H1 (cell line): Measurements from ENCODE around the gene SRM. TPM values are rescaled to one million over a fixed set of nuclear protein-coding genes. Genes with fewer than 3 reads are reported as not detected.

Experiments used
- CTCF ChIA-PET: fragments of 300-600 bp; sonication (Branson Sonifier 250); formaldehyde crosslinking; loops from one replicate; lab custom pipeline; 2021; ENCODE audit not compliant: partially characterized antibody; lab: Charles Lee
- POLR2A ChIA-PET: fragments of 300-600 bp; sonication (Branson Sonifier 250); formaldehyde crosslinking; loops from one replicate; lab custom pipeline; 2021; ENCODE audit warnings: inconsistent platforms; ENCODE audit not compliant: partially characterized antibody; lab: Charles Lee
- DNase-seq, 2 experiments: peaks; one replicate each; pipeline versions ENCODE4 v3.0.0 to v3.0.0-alpha.2; 2010 to 2022; ENCODE audit warnings: low spot score in 2 of 2, low read depth in 1 of 2, mixed read lengths in 1 of 2
- FAIRE-seq: peaks from 2 replicates; lab custom pipeline; 2011; peaks lifted over from hg19 to GRCh38; lab: Jason Lieb, UNC
- H2AFZ ChIP-seq: 2 replicates; pipeline ENCODE4 v1.8.1; 2012; ENCODE audit warnings: low read length, inconsistent platforms
- H2AK5ac ChIP-seq: 2 replicates; pipeline ENCODE4 v1.6.1; 2013; ENCODE audit warnings: low read depth, low read length
- H2BK120ac ChIP-seq: replicated peaks from 2 replicates; pipeline ENCODE3; 2013; ENCODE audit warnings: low read depth, low read length, inconsistent platforms
- H2BK12ac ChIP-seq: 2 replicates; pipeline ENCODE4 v1.6.1; 2013; ENCODE audit warnings: low read depth, low read length
- H2BK15ac ChIP-seq: 2 replicates; pipeline ENCODE4 v1.6.1; 2013; ENCODE audit warnings: low read length
- H2BK20ac ChIP-seq: 2 replicates; pipeline ENCODE4 v1.6.1; 2013; ENCODE audit warnings: low read length
- H2BK5ac ChIP-seq: 2 replicates; pipeline ENCODE4 v1.6.1; 2013; ENCODE audit warnings: low read depth, low read length
- H3K14ac ChIP-seq: 2 replicates; pipeline ENCODE4 v1.6.1; 2013; ENCODE audit warnings: inconsistent platforms; ENCODE audit not compliant: insufficient read length
- H3K18ac ChIP-seq: 2 replicates; pipeline ENCODE4 v1.6.1; 2013; ENCODE audit warnings: low read length; ENCODE audit errors: extremely low read depth
- H3K23ac ChIP-seq: 2 replicates; pipeline ENCODE4 v1.6.1; 2013; ENCODE audit warnings: inconsistent platforms; ENCODE audit not compliant: insufficient read length
- H3K23me2 ChIP-seq: 2 replicates; pipeline ENCODE4 v1.6.1; 2013; ENCODE audit warnings: low read depth, low read length
- H3K27ac ChIP-seq: 2 replicates; pipeline ENCODE4 v1.6.1; 2011; ENCODE audit warnings: low read depth, low read length, inconsistent platforms
- H3K27me3 ChIP-seq, 4 experiments: replicated peaks in 1 of 4; 1 replicate in 1 of 4; 2 replicates in 3 of 4; pipeline versions ENCODE4 v1.6.1 to v1.8.1; 2011 to 2013; ENCODE audit warnings: low read length in 3 of 4, mild to moderate bottlenecking in 3 of 4, inconsistent platforms in 2 of 4, mixed read lengths in 2 of 4, moderate library complexity in 1 of 4; ENCODE audit not compliant: control insufficient read depth in 3 of 4, insufficient read depth in 3 of 4; ENCODE audit errors: extremely low read depth in 1 of 4
- H3K36me3 ChIP-seq, 4 experiments: 2 replicates each; pipeline versions ENCODE4 v1.6.1 to v1.8.1; 2011 to 2013; ENCODE audit warnings: mild to moderate bottlenecking in 4 of 4, low read length in 3 of 4, moderate library complexity in 2 of 4, control low read depth in 1 of 4, inconsistent platforms in 1 of 4; ENCODE audit not compliant: insufficient read depth in 4 of 4, control insufficient read depth in 2 of 4
- H3K4ac ChIP-seq: replicated peaks from 2 replicates; pipeline ENCODE3; 2013; ENCODE audit warnings: low read length, low read depth, mixed read lengths, inconsistent platforms; ENCODE audit not compliant: insufficient read length
- H3K4me1 ChIP-seq, 4 experiments: replicated peaks in 1 of 4; 1 replicate in 1 of 4; 2 replicates in 3 of 4; pipeline versions ENCODE4 v1.6.1 to v1.8.1; 2011 to 2013; ENCODE audit warnings: low read length in 3 of 4, inconsistent platforms in 2 of 4, mixed read lengths in 1 of 4; ENCODE audit not compliant: insufficient read depth in 4 of 4, control insufficient read depth in 3 of 4
- H3K4me2 ChIP-seq, 2 experiments: 2 replicates each; pipeline versions ENCODE4 v1.6.1 to v1.8.1; 2011 to 2013; ENCODE audit warnings: low read depth in 2 of 2, low read length in 2 of 2, control low read depth in 1 of 2, inconsistent platforms in 1 of 2, mild to moderate bottlenecking in 1 of 2; ENCODE audit not compliant: insufficient read depth in 1 of 2
- H3K4me3 ChIP-seq, 4 experiments: fragments of 200-600, 300-600 bp in 1 of 4; sonication (generic), shearing (Covaris generic), sonication (Bioruptor Twin) in 1 of 4; 2 replicates each; pipeline versions ENCODE4 v1.5.1 to v1.8.1; 2011 to 2016; ENCODE audit warnings: low read length in 4 of 4, low read depth in 3 of 4, control low read depth in 2 of 4, inconsistent platforms in 2 of 4, mild to moderate bottlenecking in 2 of 4, mixed read lengths in 1 of 4, moderate library complexity in 1 of 4; ENCODE audit not compliant: insufficient read depth in 2 of 4; ENCODE audit errors: extremely low read depth in 1 of 4
- H3K56ac ChIP-seq: replicated peaks from 2 replicates; pipeline ENCODE3; 2013; ENCODE audit warnings: low read depth, mild to moderate bottlenecking, mixed read lengths, low read length, inconsistent platforms; ENCODE audit not compliant: insufficient read length
- H3K79me1 ChIP-seq: 2 replicates; pipeline ENCODE4 v1.6.1; 2013; ENCODE audit warnings: low read depth, low read length, control low read depth
- H3K79me2 ChIP-seq, 2 experiments: 2 replicates each; pipeline versions ENCODE4 v1.6.1 to v1.8.1; 2012 to 2013; ENCODE audit warnings: low read length in 2 of 2, mild to moderate bottlenecking in 2 of 2, inconsistent platforms in 1 of 2; ENCODE audit not compliant: insufficient read depth in 2 of 2, control insufficient read depth in 1 of 2
- H3K9ac ChIP-seq, 4 experiments: replicated peaks in 1 of 4; 1 replicate in 1 of 4; 2 replicates in 3 of 4; pipeline versions ENCODE4 v1.6.1 to v1.8.1; 2011 to 2013; ENCODE audit warnings: low read depth in 3 of 4, low read length in 3 of 4, control low read depth in 2 of 4, mild to moderate bottlenecking in 2 of 4, moderate library complexity in 2 of 4, inconsistent platforms in 1 of 4; ENCODE audit errors: extremely low read depth in 1 of 4
- H3K9me3 ChIP-seq, 2 experiments: 2 replicates each; pipeline versions ENCODE4 v1.6.1 to v1.8.1; 2012 to 2013; ENCODE audit warnings: mild to moderate bottlenecking in 2 of 2, moderate library complexity in 2 of 2, control low read depth in 1 of 2, inconsistent platforms in 1 of 2, low read depth in 1 of 2, low read length in 1 of 2, mixed read lengths in 1 of 2; ENCODE audit not compliant: insufficient read depth in 2 of 2
- H4K20me1 ChIP-seq, 2 experiments: replicated peaks in 1 of 2; 2 replicates each; pipeline versions ENCODE3 to v1.8.1; 2011 to 2013; ENCODE audit warnings: inconsistent platforms in 2 of 2, low read length in 2 of 2, mild to moderate bottlenecking in 1 of 2; ENCODE audit not compliant: insufficient read depth in 2 of 2, control insufficient read depth in 1 of 2
- H4K5ac ChIP-seq: 2 replicates; pipeline ENCODE4 v1.6.1; 2013; ENCODE audit warnings: low read length, low read depth, mixed read lengths, inconsistent platforms; ENCODE audit not compliant: insufficient read length
- H4K8ac ChIP-seq: 2 replicates; pipeline ENCODE4 v1.8.0; 2013; ENCODE audit warnings: mild to moderate bottlenecking, moderate library complexity, low read length, inconsistent platforms; ENCODE audit not compliant: insufficient read depth; ENCODE audit errors: extremely low read depth
- H4K91ac ChIP-seq: replicated peaks from 2 replicates; pipeline ENCODE3; 2013; ENCODE audit warnings: low read length, mixed read lengths, inconsistent platforms; ENCODE audit not compliant: insufficient read length
- ATF3 ChIP-seq: IDR thresholded peaks from 2 replicates; pipeline ENCODE4 v1.6.1; 2011; ENCODE audit warnings: low read depth, mild to moderate bottlenecking, low read length; ENCODE audit not compliant: insufficient read depth
- SIN3A ChIP-seq, 2 experiments: IDR thresholded peaks in 1 of 2; conservative IDR thresholded peaks in 1 of 2; 2 replicates each; pipeline ENCODE4 v1.6.1; 2011 to 2012; ENCODE audit warnings: low read length in 2 of 2, improper control_type of control experiment in 1 of 2, low read depth in 1 of 2, mild to moderate bottlenecking in 1 of 2
- WGBS, 2 experiments: shearing (Covaris generic) in 1 of 2; methylation state at CpG; one replicate each; pipeline versions ENCODE4 v1.1.6 to v1.1.7; 2013 to 2015; ENCODE audit warnings: low lambda C conversion rate in 2 of 2, mixed read lengths in 2 of 2, inconsistent platforms in 1 of 2, low coverage in 1 of 2, missing lambda C conversion rate in 1 of 2; ENCODE audit not compliant: insufficient replicate concordance in 2 of 2, insufficient coverage in 1 of 2, insufficient read length in 1 of 2; ENCODE audit errors: extremely low coverage in 1 of 2, missing lambda C conversion rate in 1 of 2; 5-methylcytosine and 5-hydroxymethylcytosine counted together
- polyA plus RNA-seq, 7 experiments: library from polyadenylated mRNA; depleted of rRNA in 3 of 7; stranded (reverse) in 5 of 7; unstranded in 2 of 7; fragments of >200 nt in 5 of 7; fragments of 200-250 nt in 2 of 7; gene quantifications; 1 replicate in 5 of 7; 2 replicates in 1 of 7; 4 replicates in 1 of 7; pipeline versions ENCODE4 v1.2.1 to v1.2.3, GENCODE V29; 2011 to 2013; ENCODE audit warnings: missing spikeins in 2 of 7, mixed read lengths in 2 of 7
- total RNA-seq: library from RNA; stranded (reverse); fragmentation: NEBNext Ultra II Directional; extraction: Animal tissue kit (Norgen Biotek cat#: 25700); gene quantifications from 2 replicates; pipeline ENCODE4 v1.2.1, GENCODE V29; 2021

Gene SRM
- total and polyA plus RNA-seq, 2 of the 8 experiments (the other 6 are each of a cell fraction or from before 2014, with no cell fraction given): 110 to 208 TPM

- Histone ChIP-seq H3K27me3 (no peaks in the 10 kb centered on the region), H3K4me2 (no peak overlapping the region), H3K14ac (no peak overlapping the region), H3K56ac (no peak overlapping the region), H3K36me3 (no peaks in the 10 kb centered on the region), H2AFZ (no peak overlapping the region), H2BK5ac (no peak overlapping the region), H4K5ac (no peak overlapping the region), H4K91ac (no peak overlapping the region), H3K4me1 (peaks cover 0 to 10% (median 1%) of the 10 kb centered on the region in 4 experiments; a peak in 4 of 7 replicates), H3K27ac (no peak overlapping the region), H3K4ac (no peak overlapping the region), H3K23me2 (peaks cover 31% of the 10 kb centered on the region; the same call in 1 of the 2 replicates), H2BK12ac (no peak overlapping the region), H4K20me1 (peaks cover 0 to 11% of the 10 kb centered on the region in 2 experiments), H4K8ac (no peak overlapping the region), H2BK120ac (no peak overlapping the region), H2BK20ac (no peak overlapping the region), H3K79me2 (no peaks in the 10 kb centered on the region), H3K9me3 (no peaks in the 10 kb centered on the region), H3K9ac (no peak overlapping the region), H2AK5ac (no peak overlapping the region), H3K18ac (no peak overlapping the region), H3K4me3 (no peak overlapping the region), H3K23ac (no peak overlapping the region), H2BK15ac (no peak overlapping the region), H3K79me1 (no peaks in the 10 kb centered on the region)
- TF ChIP-seq ATF3: no peak
- TF ChIP-seq SIN3A (conservative IDR thresholded peaks at IDR 0.05 in 1 of 2, IDR thresholded peaks at IDR 0.05 in 1 of 2; ENCODE audit: low read depth in 1 of 2, low read length in 2 of 2): no peak
- WGBS, 2 experiments: 87% methylated on average over 13 of the region's 16 CpGs; no CpG with 5 or more reads in 1 of the 2 experiments
- FAIRE-seq (no peak), DNase-seq (no peak)
- CTCF ChIA-PET: interaction anchor here (1.1 to 14.5 kb wide), 2 partner anchors 7 to 20 kb away, joined by 3 to 168 read pairs; no protein-coding TSS in a partner anchor
- POLR2A ChIA-PET: interaction anchor here (0.5 to 2.6 kb wide), 6 partner anchors 8 to 23 kb away, joined by 3 to 16 read pairs (median 5); no protein-coding TSS in a partner anchor
Measured at GRCh38 chr1:11044086-11044848, 15.6 kb downstream of the SRM start.
